Thyroid gland (tissue), 4 donors: ENCODE data around the gene RGS16.

Experiments used
- POLR2A ChIP-seq, 2 donors: fragments of 450-650 bp; IDR thresholded peaks; one replicate each; pipeline ENCODE4 v1.6.1; 2017; ENCODE audit warnings: antibody characterized with exemption in 2 of 2, mild to moderate bottlenecking in 2 of 2, moderate library complexity in 1 of 2
- TF ChIP-seq, protein P1 (sequence below), 6 experiments: fragments of 200-600 bp in 3 of 6; fragments of 450-650 bp in 3 of 6; sonication (generic) in 3 of 6; IDR thresholded peaks; one replicate each; pipeline ENCODE4 v1.5.1; 2016 to 2019; ENCODE audit warnings: antibody characterized with exemption in 6 of 6, mild to moderate bottlenecking in 2 of 6, inconsistent platforms in 1 of 6, moderate library complexity in 1 of 6

DNA sequence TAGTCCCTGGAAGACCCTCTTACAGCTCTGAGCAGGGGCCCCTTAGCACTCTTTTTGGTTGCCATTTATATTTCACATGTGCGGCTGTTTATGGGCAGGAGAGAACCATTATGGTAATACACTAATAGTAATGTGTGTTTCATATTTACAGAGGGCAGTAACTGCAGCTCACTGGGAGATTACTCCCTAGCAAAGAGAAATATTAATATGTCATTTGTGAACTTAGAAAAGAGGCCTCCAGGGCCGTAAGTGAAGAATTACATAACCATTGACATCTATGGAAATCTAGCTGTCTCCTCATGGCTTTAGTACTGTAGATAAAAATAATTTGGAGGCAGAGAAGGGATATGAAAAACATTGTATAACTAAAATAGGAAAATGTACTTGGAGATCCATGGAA is 23.4 kb upstream of the RGS16 start:
- TF ChIP-seq, protein P1, sequence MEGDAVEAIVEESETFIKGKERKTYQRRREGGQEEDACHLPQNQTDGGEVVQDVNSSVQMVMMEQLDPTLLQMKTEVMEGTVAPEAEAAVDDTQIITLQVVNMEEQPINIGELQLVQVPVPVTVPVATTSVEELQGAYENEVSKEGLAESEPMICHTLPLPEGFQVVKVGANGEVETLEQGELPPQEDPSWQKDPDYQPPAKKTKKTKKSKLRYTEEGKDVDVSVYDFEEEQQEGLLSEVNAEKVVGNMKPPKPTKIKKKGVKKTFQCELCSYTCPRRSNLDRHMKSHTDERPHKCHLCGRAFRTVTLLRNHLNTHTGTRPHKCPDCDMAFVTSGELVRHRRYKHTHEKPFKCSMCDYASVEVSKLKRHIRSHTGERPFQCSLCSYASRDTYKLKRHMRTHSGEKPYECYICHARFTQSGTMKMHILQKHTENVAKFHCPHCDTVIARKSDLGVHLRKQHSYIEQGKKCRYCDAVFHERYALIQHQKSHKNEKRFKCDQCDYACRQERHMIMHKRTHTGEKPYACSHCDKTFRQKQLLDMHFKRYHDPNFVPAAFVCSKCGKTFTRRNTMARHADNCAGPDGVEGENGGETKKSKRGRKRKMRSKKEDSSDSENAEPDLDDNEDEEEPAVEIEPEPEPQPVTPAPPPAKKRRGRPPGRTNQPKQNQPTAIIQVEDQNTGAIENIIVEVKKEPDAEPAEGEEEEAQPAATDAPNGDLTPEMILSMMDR (IDR thresholded peaks at IDR 0.05) = no peak
- TF ChIP-seq POLR2A (IDR thresholded peaks at IDR 0.05) = no peak
